ENCODE measurements around the gene BYSL.
"Not testable (repeated sequence)": the region's sequence is repeated elsewhere in the genome, so short reads cannot be mapped to it uniquely, and the experiment has no call there.

The BYSL gene

GRCh38 chr6:41917528-41917927 lies 3.8 kb upstream of the BYSL start:
- no peak for DNase-seq

GRCh38 chr6:41921712-41921998 lies 356 bp downstream of the BYSL start:
- no peak for DNase-seq

DNA sequence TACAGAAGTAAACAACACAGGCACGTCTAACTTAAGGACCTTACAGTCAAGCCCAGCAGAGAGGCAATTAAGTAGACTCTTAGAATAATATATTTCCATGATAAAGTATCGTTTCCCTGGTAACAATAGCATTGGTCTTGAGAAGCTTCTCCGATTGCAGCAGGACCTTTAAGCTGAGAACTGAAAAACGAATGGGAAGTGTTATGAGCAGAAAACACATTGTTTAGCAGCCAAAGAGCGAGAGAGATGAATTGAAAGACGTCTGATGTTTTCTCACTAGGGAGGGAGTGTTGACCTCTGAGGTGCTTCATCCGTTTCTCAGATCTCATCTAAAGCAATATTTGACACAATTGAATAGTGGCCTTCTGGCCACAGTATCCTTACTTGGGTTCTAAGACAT lies 855 bp downstream of the BYSL start:
- DNase-seq = no peak

DNA sequence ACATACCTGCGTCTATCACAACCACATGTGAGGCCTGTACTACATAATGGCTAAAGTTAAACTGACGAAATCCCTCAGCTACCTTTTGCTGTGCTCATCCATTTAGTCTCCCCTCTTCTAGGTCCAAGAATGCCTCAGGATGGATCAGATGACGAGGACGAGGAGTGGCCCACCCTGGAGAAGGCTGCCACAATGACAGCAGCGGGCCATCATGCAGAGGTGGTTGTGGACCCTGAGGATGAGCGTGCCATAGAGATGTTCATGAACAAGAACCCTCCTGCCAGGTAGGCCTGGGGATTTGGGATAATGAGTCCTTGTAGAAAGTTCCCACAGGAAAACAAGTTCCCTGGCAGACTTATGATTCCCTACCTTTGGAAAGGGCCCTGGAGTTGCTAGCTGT lies 6.0 kb downstream of the BYSL start:
- DNase-seq = no peak

DNA sequence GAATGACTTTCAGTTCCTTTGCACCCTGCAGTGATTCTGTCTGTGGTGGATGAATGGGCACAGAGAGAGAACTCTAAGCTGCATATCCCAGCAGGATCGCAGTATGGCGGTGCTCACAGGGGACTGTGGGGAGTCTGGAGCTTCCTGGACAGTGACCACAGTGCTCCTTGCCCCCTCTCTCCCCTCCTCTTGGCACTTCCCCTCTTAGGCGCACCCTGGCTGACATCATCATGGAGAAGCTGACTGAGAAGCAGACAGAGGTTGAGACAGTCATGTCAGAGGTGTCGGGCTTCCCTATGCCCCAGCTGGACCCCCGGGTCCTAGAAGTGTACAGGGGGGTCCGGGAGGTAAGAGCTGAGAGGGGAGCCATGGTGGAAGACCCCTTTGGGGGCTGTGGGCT lies 8.6 kb downstream of the BYSL start:
- DNase-seq = no peak

GRCh38 chr6:41931792-41932191 lies 10.5 kb downstream of the BYSL start:
- DNase-seq = no peak

GRCh38 chr6:41932378-41932777 lies 11.1 kb downstream of the BYSL start:
- DNase-seq = no peak

DNA sequence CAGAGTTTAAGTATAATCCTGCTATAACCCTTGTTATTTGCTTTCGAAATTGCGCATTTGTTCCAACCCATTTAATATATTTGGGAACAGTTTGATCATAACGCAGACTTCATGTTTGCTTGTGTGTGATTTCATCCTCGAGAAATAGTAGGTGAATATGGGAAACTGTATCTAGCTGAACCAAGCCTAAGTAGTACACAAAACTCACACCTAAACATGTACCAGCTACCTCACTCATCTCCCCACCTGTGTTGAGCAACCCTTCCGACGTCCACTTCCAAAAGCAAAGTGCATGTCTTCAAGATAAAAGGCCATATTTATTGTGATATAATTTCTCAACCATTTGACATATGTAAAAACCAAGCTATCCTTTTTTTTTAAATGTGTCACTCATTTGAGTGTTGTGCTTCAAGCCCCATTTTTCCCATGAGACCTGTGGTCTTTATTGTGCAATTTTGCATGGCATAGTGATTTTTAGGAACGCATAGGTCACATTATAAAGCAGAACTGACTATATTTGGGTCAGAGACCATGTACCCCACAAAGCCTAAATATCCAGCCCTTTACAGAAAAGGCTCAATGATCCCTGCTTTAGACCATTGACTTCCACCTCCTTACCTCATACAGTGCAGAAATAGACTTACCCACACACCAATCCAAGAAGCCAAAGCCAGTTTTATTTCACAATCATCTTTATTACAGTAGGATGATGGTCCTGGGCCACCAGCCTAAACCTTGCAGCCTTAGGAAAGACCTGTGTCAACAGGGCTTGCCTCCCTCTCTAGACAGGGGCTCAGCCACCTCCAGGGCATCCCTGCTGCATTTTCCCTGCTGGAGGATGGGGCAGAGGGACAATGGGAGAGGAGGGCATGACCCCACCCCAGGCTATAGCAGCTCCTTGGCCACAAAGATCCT lies 13.2 kb downstream of the BYSL start:
- DNase-seq = no peak

- DNase-seq = no peak
Measured at GRCh38 chr6:41935193-41935574, 13.9 kb downstream of the BYSL start.

- no peak for DNase-seq
Measured at GRCh38 chr6:41935685-41936072, 14.4 kb downstream of the BYSL start.

- DNase-seq = peak; percentile 52
Measured at GRCh38 chr6:41936073-41936837, 15.0 kb downstream of the BYSL start.

DNA sequence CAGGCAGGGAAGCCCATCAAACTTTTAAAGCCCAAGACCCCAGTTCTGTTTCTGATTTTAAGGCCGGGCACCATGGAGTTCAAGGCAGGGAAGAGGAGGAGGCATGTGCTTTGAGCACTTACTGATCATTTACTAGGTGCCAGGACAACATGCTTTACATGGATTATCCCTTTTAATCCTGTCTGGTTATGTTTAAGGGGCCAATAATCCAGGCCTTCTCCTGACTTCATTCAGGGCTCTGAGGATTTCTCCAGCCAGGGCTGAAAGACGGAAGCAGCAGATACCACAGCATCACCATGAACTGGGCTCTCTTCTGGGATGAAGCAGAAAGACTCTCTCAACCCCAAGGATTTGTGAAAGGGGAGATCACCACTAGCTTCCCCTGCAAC lies 16.2 kb downstream of the BYSL start:
- DNase-seq = no peak

DNA sequence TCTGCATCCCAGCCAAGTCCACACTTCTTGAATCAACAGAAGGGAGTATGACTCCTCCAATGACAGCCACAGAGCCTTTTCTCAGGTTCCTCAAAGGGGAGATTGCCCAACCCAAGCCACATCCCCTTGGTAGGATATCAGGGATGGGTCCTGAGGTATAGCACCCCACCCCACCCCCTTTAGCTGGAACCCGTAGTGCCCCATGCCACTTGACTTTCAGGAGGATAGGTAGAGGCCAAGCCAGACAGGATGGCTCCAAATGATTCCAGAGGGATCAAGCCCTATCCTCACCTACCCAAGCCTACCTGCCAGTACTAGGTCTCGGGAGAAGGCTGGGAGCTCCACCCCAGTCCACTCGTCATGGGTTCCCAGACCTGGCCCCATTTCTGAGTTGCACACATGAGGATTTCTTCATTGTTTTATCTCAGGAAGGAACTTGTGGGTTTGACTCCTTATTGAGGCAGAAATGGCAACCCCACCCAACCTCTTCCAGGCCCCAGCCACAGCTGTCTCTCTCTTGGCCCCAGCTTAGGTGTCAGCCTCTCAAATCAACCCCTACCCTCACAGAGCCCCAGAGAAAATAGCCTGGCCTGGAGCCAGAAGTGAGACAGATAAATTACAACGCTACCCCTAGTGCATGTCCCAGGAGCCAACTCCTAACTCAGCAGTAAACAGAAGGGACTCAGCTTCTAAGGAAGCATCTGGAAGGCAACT lies 16.7 kb downstream of the BYSL start:
- no peak for DNase-seq

DNA sequence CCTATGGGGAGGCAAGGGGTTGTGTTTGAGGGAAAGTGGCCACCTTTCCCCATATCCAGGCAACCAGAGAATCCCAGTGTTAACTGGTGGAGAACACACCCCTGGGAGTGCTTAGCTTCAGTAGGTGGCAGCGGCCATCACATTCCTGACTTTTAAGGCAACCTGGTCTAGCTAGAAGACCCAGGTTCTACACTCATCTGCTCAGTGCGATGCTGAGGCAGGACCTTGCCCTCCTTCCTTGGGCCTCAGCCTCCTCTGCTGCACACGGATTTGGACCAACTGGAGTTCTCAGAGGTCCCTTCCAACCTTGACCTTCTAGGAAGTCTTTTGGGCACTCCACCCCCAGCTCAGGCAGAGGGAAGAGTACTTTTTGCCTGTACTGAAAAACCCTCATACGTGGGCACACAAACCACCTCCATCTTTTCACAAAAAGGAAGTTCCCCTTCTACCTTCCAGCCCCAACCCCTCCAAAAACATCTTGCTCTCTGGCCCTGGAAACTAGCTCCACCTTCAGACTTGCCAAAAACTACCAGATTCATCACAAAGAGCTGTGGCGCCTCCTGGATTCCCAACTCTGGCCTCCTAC lies 17.4 kb downstream of the BYSL start:
- DNase-seq = no peak

DNA sequence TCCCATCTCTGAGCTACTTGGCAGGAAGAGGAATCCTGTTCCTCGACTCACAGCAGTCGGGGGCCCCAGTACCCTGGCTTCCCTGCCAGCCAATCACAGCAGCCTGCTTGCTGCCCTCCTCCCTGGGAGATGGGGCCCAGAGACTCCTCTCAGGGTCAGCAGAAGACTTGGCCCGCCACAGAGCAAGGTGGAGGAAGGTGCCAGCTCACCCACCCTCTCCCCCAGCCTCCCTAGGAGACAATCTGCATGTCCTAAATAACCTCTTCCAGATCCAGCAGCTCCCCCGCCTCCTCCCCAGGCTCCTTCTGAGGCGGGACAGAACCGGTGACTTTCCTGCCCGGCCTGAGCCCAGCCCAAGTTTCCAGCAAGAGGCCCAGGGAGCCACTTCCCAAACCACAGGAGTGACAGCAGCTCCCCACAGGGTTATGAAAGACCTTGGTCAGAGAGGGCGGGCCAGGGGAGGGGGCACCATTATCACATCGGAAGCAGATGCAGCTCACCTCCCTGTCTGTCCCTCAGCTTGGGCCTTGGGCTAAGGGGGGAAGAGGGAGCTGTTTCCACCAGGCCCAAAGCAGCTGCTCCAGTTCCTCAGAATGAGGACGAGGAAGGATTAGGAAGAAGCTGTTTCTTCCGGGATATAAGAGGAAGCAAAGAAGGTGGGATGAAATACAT lies 18.0 kb downstream of the BYSL start:
- DNase-seq = no peak

GRCh38 chr6:41939848-41940758 lies 18.8 kb downstream of the BYSL start:
- DNase-seq = peak; percentile 48

- peak; percentile 65 for DNase-seq
Measured at GRCh38 chr6:41940759-41941279, 19.5 kb downstream of the BYSL start.

DNA sequence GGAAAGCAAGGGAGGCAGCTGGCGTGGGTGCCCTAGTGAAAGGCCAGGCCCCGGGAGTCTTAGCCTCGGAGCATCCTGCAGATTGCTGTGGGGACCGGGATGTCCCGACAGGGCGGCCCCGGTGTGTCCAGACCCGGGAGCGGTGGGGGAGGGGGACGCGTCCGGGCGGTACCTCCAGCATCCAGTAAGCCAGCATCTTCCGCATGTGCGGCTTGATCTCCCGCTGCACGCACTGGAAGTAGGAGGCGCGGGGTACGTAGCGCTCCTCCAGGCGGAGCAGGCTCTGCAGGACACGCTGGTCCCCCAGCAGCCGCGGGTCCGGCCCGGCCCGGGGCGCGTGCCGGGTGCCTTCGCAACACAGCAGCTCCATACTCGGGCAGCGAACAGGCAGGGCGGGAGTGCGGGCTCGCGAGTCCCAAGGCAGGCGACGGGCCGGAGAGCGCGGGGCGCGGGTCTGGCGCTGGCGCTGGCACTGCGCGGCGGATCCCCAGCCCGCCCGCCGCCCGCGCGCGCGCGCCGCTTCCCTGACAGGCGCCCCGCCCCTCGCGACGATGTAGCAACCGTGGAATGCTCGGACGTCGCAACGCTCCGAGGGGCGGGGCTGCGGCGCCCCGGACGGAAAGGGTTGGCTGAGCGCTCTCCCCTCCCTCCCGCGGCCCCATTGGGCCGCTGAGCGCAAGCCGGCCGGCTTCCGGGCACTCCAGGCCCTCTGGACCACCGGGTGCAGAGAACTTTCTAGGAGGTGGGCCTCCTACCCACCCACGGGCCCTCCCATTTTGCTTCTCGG lies 20.2 kb downstream of the BYSL start, which contains the start of gene CCND3:
CCND3 (minus strand) TSS at position 529 of the 787 bp plus-strand sequence; CDS start at position 370, 159 bp downstream.
- DNase-seq = peak; percentile 91

GRCh38 chr6:41942067-41942851 lies 21.0 kb downstream of the BYSL start:
- DNase-seq = no peak

DNA sequence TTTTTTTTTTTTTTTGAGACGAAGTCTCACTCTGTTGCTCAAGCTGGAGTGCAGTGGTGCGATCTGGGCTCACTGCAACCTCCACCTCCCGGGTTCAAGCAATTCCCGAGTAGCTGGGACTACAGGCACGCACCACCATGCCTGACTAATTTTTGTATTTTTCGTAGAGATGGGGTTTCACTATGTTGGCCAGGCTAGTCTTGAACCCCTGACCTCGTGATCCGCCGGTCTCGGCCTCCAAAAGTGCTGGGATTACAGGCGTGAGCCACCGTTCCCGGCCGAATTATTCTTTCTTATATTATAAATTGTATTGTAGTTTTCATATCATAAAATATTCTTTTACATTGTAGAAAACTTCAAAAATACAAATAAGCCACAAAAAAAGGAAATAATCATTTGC lies 21.6 kb downstream of the BYSL start:
- DNase-seq = not testable (repeated sequence)

Measured in activated naive CD4-positive, alpha-beta T cell treated with anti-CD3 and anti-CD28 coated beads, Interleukin-2, amount 50 U/mL, for 16 hours (primary cell).